Pancreas (tissue), 10 donors: ENCODE measurements around the gene TRPC6. TPM values are rescaled to one million over a fixed set of nuclear protein-coding genes. Genes with fewer than 3 reads are reported as not detected.
"Not testable (repeated sequence)": the region's sequence is repeated elsewhere in the genome, so short reads cannot be mapped to it uniquely, and the experiment has no call there.

Source experiments
- ATAC-seq, 4 donors: fragments of 200-7000 bp; cut with Tn5 transposase; one replicate each; pipeline versions ENCODE4 v1.8.0 to v1.9.1; 2020; ENCODE audit warnings: mild to moderate bottlenecking in 4 of 4, moderate library complexity in 4 of 4
- DNase-seq, 6 donors: peaks; one replicate each; pipeline ENCODE4 v3.0.0-alpha.2; 2020
- FAIRE-seq: peaks from 2 replicates; lab custom pipeline; 2012; peaks lifted over from hg19 to GRCh38; lab: Jason Lieb, UNC
- H3K27ac ChIP-seq, 4 donors: fragments of 200-600 bp; sonication (generic); 1 replicate in 3 of 4; 2 replicates in 1 of 4; pipeline versions ENCODE4 v1.5.0 to v1.8.0; 2020
- H3K27me3 ChIP-seq, 4 donors: fragments of 200-600 bp; one replicate each; pipeline ENCODE4 v1.8.0; 2021
- H3K36me3 ChIP-seq, 3 donors: fragments of 200-600 bp; sonication (generic) in 1 of 3; one replicate each; pipeline versions ENCODE4 v1.5.0 to v1.8.0; 2020 to 2021
- H3K4me1 ChIP-seq, 3 donors: fragments of 200-600 bp; one replicate each; pipeline ENCODE4 v1.8.0; 2021
- H3K4me3 ChIP-seq, 4 donors: fragments of 200-600 bp; sonication (generic) in 2 of 4; one replicate each; pipeline versions ENCODE4 v1.5.0 to v1.8.0; 2020 to 2021
- H3K9me3 ChIP-seq, 4 donors: fragments of 200-600 bp; one replicate each; pipeline ENCODE4 v1.8.0; 2021
- WGBS, 2 donors: extraction: QIAGEN DNeasy Blood & Tissue Kit; methylation state at CpG; one replicate each; pipeline ENCODE4 v1.1.7; 2013; 5-methylcytosine and 5-hydroxymethylcytosine counted together
- intact Hi-C, 3 donors: fragments of 100-400 bp; cut with DNase I; formaldehyde crosslinking; loops; one replicate each; pipeline versions ENCODE4 v1.11.1 to v1.14.2; 2022
- polyA plus RNA-seq, 2 donors: library from polyadenylated mRNA; stranded (reverse); fragments of 200-250 nt; gene quantifications; one replicate each; pipeline ENCODE4 v1.2.3, GENCODE V29; 2013
- total RNA-seq, 6 donors: library from RNA; stranded (reverse); fragmentation: NEBNext Ultra II Directional in 4 of 6; extraction: Animal tissue kit (Norgen Biotek cat#: 25700) in 4 of 6; gene quantifications; one replicate each; pipeline versions ENCODE4 v1.2.1 to v1.2.4, GENCODE V29; 2021 to 2023
- TF ChIP-seq, protein P1 (sequence below), 4 donors: fragments of 200-600 bp; sonication (generic) in 3 of 4; IDR thresholded peaks; one replicate each; pipeline versions ENCODE4 v1.5.0 to v1.8.0; 2021; ENCODE audit warnings: antibody characterized with exemption in 4 of 4
- donor health status: healthy with polysubstance abuse.
- donor health status: DM: no; HTN: no; CAD: no; lungs with moderate emphysema.
- donor health status: DM: no; HTN: no; CAD: no.
- donor health status: control.
- donor health status: control.
- donor health status: Bipolar disorder and iron deficiency.
- donor health status: DM: yes; HTN: yes; CAD: no.
- donor health status: DM: no; HTN: no; CAD: no.
- donor health status: DM: no; HTN: no; CAD: no.
- donor health status: DM: yes; HTN: yes; CAD: no.

Gene TRPC6
- total and polyA plus RNA-seq, 8 donors = 0.09 to 1.5 (median 0.42) TPM

DNA sequence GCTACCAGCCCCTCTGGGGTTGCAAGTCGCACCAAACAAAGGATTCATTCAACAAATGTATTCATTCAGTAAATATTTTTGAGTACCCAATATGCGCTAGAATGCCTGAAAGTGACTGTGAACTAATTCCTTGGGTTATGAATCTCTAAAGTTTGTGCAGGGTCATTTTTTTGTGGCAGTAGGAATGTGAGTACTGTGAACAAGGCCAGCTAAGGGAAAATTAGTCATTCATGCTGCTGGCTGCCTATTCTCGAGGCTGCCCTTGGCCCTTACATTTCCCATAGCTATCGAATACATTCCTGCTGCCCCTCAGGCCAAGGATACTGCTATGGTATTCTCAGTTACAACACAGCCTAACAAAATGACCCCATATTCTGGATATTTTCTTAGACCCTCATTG lies 141.6 kb downstream of the TRPC6 start:
- Histone ChIP-seq H3K4me3 (no peak overlapping the region), H3K9me3 (no peaks in the 10 kb centered on the region), H3K27me3 (no peaks in the 10 kb centered on the region), H3K36me3 (no peaks in the 10 kb centered on the region), H3K27ac (peak overlapping the region in 3 of 4 donors; percentile 54 to 66 (median 57)), H3K4me1 (peaks cover 0 to 35% (median 25%) of the 10 kb centered on the region in 3 donors)
- ATAC-seq = peak; percentile 63 to 83 (median 72)
- TF ChIP-seq, protein P1, sequence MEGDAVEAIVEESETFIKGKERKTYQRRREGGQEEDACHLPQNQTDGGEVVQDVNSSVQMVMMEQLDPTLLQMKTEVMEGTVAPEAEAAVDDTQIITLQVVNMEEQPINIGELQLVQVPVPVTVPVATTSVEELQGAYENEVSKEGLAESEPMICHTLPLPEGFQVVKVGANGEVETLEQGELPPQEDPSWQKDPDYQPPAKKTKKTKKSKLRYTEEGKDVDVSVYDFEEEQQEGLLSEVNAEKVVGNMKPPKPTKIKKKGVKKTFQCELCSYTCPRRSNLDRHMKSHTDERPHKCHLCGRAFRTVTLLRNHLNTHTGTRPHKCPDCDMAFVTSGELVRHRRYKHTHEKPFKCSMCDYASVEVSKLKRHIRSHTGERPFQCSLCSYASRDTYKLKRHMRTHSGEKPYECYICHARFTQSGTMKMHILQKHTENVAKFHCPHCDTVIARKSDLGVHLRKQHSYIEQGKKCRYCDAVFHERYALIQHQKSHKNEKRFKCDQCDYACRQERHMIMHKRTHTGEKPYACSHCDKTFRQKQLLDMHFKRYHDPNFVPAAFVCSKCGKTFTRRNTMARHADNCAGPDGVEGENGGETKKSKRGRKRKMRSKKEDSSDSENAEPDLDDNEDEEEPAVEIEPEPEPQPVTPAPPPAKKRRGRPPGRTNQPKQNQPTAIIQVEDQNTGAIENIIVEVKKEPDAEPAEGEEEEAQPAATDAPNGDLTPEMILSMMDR (IDR thresholded peaks at IDR 0.05) = no peak
- intact Hi-C loops = no loop called here
- no peak for FAIRE-seq
- DNase-seq = peak in 2 of 6 donors; percentile 21 to 38
- 41 to 43% methylated on average over 4 of the region's 4 CpGs for WGBS, 2 donors

GRCh38 chr11:101441747-101442146 lies 142.1 kb downstream of the TRPC6 start:
- Histone ChIP-seq H3K27me3 (no peaks in the 10 kb centered on the region), H3K36me3 (no peaks in the 10 kb centered on the region), H3K4me3 (no peak overlapping the region), H3K9me3 (no peaks in the 10 kb centered on the region), H3K4me1 (peaks cover 0 to 35% (median 25%) of the 10 kb centered on the region in 3 donors), H3K27ac (peak overlapping the region; percentile 54 to 66 (median 56))
- TF ChIP-seq, protein P1 (IDR thresholded peaks at IDR 0.05) = no peak
- FAIRE-seq = no peak
- peak; percentile 96 to 98 (median 97) for ATAC-seq
- intact Hi-C loops = no loop called here
- peak; percentile 60 to 87 (median 82) for DNase-seq
- 5 to 19% methylated on average over 1 of the region's 1 CpG for WGBS, 2 donors

DNA sequence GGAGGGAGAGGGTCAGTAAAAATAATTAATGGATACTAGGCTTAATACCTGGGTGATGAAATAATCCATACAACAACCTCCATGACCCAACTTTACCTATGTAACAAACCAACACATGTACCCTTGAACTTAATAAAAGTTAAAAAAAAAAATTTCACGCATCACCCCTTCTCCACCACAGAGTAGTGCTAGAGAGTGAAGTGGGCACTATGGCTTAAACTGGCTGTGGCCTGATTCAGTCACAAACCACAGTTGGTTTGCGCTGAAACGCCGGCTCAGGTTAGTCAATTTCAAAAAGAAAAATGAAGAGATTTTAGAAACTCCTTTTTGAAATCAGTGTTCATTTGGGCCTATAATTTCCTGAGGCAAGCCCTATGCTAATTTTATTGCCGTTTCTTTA lies 144.3 kb downstream of the TRPC6 start:
- WGBS, 2 donors = 90 to 92% methylated on average over 5 of the region's 5 CpGs
- intact Hi-C loops = no loop called here
- Histone ChIP-seq H3K4me1 (peaks cover 0 to 32% (median 23%) of the 10 kb centered on the region in 3 donors), H3K9me3 (no peaks in the 10 kb centered on the region), H3K27me3 (no peaks in the 10 kb centered on the region), H3K27ac (no peak overlapping the region), H3K36me3 (no peaks in the 10 kb centered on the region), H3K4me3 (no peak overlapping the region)
- TF ChIP-seq, protein P1 (IDR thresholded peaks at IDR 0.05) = no peak
- DNase-seq (no peak), FAIRE-seq (no peak), ATAC-seq (no peak)

DNA sequence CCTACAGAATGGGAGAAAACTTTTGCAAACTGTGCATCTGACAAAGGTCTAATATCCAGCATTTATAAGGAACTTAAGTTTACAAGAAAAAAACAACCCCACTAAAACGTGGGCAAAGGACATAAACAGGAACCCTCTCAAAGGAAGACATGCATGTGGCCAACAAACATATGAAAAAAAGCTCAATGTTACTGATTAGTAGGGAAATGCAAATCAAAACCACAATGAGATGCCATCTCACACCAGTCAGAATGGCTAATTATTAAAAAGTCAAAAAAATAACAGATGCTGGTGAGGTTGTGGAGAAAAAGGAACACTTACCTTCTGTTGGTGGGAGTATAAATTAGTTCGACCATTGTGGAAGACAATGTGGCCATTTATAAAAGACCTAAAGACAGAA lies 145.1 kb downstream of the TRPC6 start:
- H3K9me3 ChIP-seq, H3K36me3 ChIP-seq, H3K27me3 ChIP-seq, FAIRE-seq, ATAC-seq, H3K27ac ChIP-seq, H3K4me3 ChIP-seq, DNase-seq, intact Hi-C loops: not testable (repeated sequence)
- H3K4me1 ChIP-seq = peaks cover 0 to 26% (median 18%) of the 10 kb centered on the region in 3 donors
- WGBS, 2 donors = 53 to 65% methylated on average over 2 of the region's 2 CpGs

GRCh38 chr11:101438126-101438525 lies 145.7 kb downstream of the TRPC6 start:
- ATAC-seq (no peak), FAIRE-seq (no peak), DNase-seq (no peak)
- Histone ChIP-seq H3K4me3 (no peak overlapping the region), H3K36me3 (no peaks in the 10 kb centered on the region), H3K9me3 (no peaks in the 10 kb centered on the region), H3K4me1 (peaks cover 0 to 22% (median 18%) of the 10 kb centered on the region in 3 donors), H3K27ac (no peak overlapping the region), H3K27me3 (no peaks in the 10 kb centered on the region)
- 83 to 93% methylated on average over 1 of the region's 1 CpG for WGBS, 2 donors
- TF ChIP-seq, protein P1 (IDR thresholded peaks at IDR 0.05) = no peak
- intact Hi-C loops = no loop called here
